ENCODE results near the gene USP34.

Gene USP34

GRCh38 chr2:61361068-61361467 is 109.8 kb downstream of the USP34 start:
- Histone ChIP-seq H3K14ac (ENCODE audit: low read length) (no peak overlapping the region), H3K79me1 (ENCODE audit: low read depth, low read length) (peaks cover 2% of the 10 kb centered on the region), H3K27ac (replicated peaks; ENCODE audit: low read length) (no peak overlapping the region), H3K18ac (ENCODE audit: low read length) (no peak overlapping the region), H3K27me3 (ENCODE audit: control insufficient read depth in 3 of 3, insufficient read depth in 3 of 3, low read depth in 1 of 3, low read length in 3 of 3) (no peaks in the 10 kb centered on the region), H2BK15ac (ENCODE audit: low read length) (no peak overlapping the region), H3K9ac (ENCODE audit: low read depth, low read length, poor library complexity) (no peak overlapping the region), H3K4me1 (ENCODE audit: control insufficient read depth in 2 of 2, insufficient read depth in 1 of 2, low read depth in 1 of 2, low read length in 2 of 2) (no peaks in the 10 kb centered on the region), H3K9me3 (replicated peaks in 1 of 2; ENCODE audit: control insufficient read depth in 2 of 2, insufficient read depth in 1 of 2, low read depth in 1 of 2, low read length in 2 of 2) (peaks cover 4 to 10% of the 10 kb centered on the region in 2 donors), H2BK120ac (ENCODE audit: low read depth, low read length) (no peak overlapping the region), H2BK5ac (ENCODE audit: low read length) (no peak overlapping the region), H3K36me3 (replicated peaks in 1 of 2; ENCODE audit: control insufficient read depth in 2 of 2, insufficient read depth in 2 of 2, low read length in 2 of 2) (peaks cover 5 to 30% of the 10 kb centered on the region in 2 donors), H4K91ac (ENCODE audit: low read depth, low read length, poor library complexity) (no peak overlapping the region), H2AK5ac (ENCODE audit: low read depth, low read length) (no peak overlapping the region), H2AFZ (ENCODE audit: low read length) (no peak overlapping the region), H3K23ac (ENCODE audit: low read depth, low read length, poor library complexity) (no peak overlapping the region), H3K4ac (ENCODE audit: low read length) (no peak overlapping the region), H3K4me2 (ENCODE audit: insufficient read depth, low read length, poor library complexity, severe bottlenecking) (no peak overlapping the region), H2BK12ac (ENCODE audit: low read length) (no peak overlapping the region), H3K4me3 (ENCODE audit: low read length in 2 of 2) (no peak overlapping the region), H4K8ac (ENCODE audit: low read depth, low read length) (no peak overlapping the region)
- no CpG with 5 or more reads among the region's 1 CpG for WGBS, 2 donors (ENCODE audit: extremely low coverage in 2 of 2, insufficient read length in 2 of 2, insufficient replicate concordance in 1 of 2)
- no peak for DNase-seq (ENCODE audit: low spot score)

GRCh38 chr2:61359058-61359457 is 111.8 kb downstream of the USP34 start:
- H3K14ac ChIP-seq (ENCODE audit: low read length), result no peak overlapping the region
- no peak overlapping the region for H4K91ac ChIP-seq (ENCODE audit: low read depth, low read length, poor library complexity)
- H2BK12ac ChIP-seq (ENCODE audit: low read length), result no peak overlapping the region
- peaks cover 2% of the 10 kb centered on the region for H3K79me1 ChIP-seq (ENCODE audit: low read depth, low read length)
- H3K4me1 ChIP-seq (ENCODE audit: control insufficient read depth in 2 of 2, insufficient read depth in 1 of 2, low read depth in 1 of 2, low read length in 2 of 2), result no peaks in the 10 kb centered on the region
- H3K9ac ChIP-seq (ENCODE audit: low read depth, low read length, poor library complexity), result no peak overlapping the region
- no peak overlapping the region for H3K18ac ChIP-seq (ENCODE audit: low read length)
- H3K27me3 ChIP-seq (ENCODE audit: control insufficient read depth in 3 of 3, insufficient read depth in 3 of 3, low read depth in 1 of 3, low read length in 3 of 3), result no peaks in the 10 kb centered on the region
- no peak for DNase-seq (ENCODE audit: low spot score)
- H4K8ac ChIP-seq (ENCODE audit: low read depth, low read length), result no peak overlapping the region
- H2BK5ac ChIP-seq (ENCODE audit: low read length), result no peak overlapping the region
- H2BK15ac ChIP-seq (ENCODE audit: low read length), result no peak overlapping the region
- no peak overlapping the region for H3K4me2 ChIP-seq (ENCODE audit: insufficient read depth, low read length, poor library complexity, severe bottlenecking)
- no peak overlapping the region for H3K27ac ChIP-seq (replicated peaks; ENCODE audit: low read length)
- no peak overlapping the region for H3K4ac ChIP-seq (ENCODE audit: low read length)
- peaks cover 4 to 22% of the 10 kb centered on the region in 2 donors for H3K36me3 ChIP-seq (replicated peaks in 1 of 2; ENCODE audit: control insufficient read depth in 2 of 2, insufficient read depth in 2 of 2, low read length in 2 of 2)
- H3K23ac ChIP-seq (ENCODE audit: low read depth, low read length, poor library complexity), result no peak overlapping the region
- peaks cover 10 to 20% of the 10 kb centered on the region in 2 donors for H3K9me3 ChIP-seq (replicated peaks in 1 of 2; ENCODE audit: control insufficient read depth in 2 of 2, insufficient read depth in 1 of 2, low read depth in 1 of 2, low read length in 2 of 2)
- no peak overlapping the region for H2BK120ac ChIP-seq (ENCODE audit: low read depth, low read length)
- H3K4me3 ChIP-seq (ENCODE audit: low read length in 2 of 2), result no peak overlapping the region
- no peak overlapping the region for H2AFZ ChIP-seq (ENCODE audit: low read length)
- H2AK5ac ChIP-seq (ENCODE audit: low read depth, low read length), result no peak overlapping the region

DNA sequence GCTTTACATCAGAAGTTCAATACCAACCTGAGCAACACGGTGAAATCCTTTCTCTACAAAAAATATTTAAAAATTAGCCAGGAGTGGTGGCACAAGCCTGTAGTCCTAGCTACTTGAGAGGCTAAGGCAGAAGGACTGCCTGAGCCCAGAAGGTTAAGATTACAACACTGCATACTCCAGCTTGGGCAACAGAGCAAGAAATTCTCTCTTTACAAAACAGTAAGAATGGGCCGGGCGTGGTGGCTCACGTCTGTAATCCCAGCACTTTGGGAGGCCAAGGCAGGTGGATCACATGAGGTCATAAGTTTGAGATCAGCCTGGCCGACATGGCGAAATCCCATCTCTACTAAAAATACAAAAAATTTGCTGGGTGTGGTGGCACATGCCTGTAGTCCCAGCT is 113.2 kb downstream of the USP34 start:
- Histone ChIP-seq H3K27ac (replicated peaks; ENCODE audit: low read length) (no peak overlapping the region), H3K4me1 (ENCODE audit: control insufficient read depth in 2 of 2, insufficient read depth in 1 of 2, low read depth in 1 of 2, low read length in 2 of 2) (no peaks in the 10 kb centered on the region), H3K79me1 (ENCODE audit: low read depth, low read length) (no peaks in the 10 kb centered on the region), H3K4ac (ENCODE audit: low read length) (no peak overlapping the region), H2BK15ac (ENCODE audit: low read length) (no peak overlapping the region), H3K4me3 (ENCODE audit: low read length in 2 of 2) (no peak overlapping the region), H3K9ac (ENCODE audit: low read depth, low read length, poor library complexity) (no peak overlapping the region), H2BK5ac (ENCODE audit: low read length) (no peak overlapping the region), H3K18ac (ENCODE audit: low read length) (no peak overlapping the region), H2AFZ (ENCODE audit: low read length) (no peak overlapping the region), H4K91ac (ENCODE audit: low read depth, low read length, poor library complexity) (no peak overlapping the region), H3K23ac (ENCODE audit: low read depth, low read length, poor library complexity) (no peak overlapping the region), H4K8ac (ENCODE audit: low read depth, low read length) (no peak overlapping the region), H3K9me3 (replicated peaks in 1 of 2; ENCODE audit: control insufficient read depth in 2 of 2, insufficient read depth in 1 of 2, low read depth in 1 of 2, low read length in 2 of 2) (peaks cover 11 to 27% of the 10 kb centered on the region in 2 donors), H2AK5ac (ENCODE audit: low read depth, low read length) (no peak overlapping the region), H2BK120ac (ENCODE audit: low read depth, low read length) (no peak overlapping the region), H3K14ac (ENCODE audit: low read length) (no peak overlapping the region), H3K36me3 (replicated peaks in 1 of 2; ENCODE audit: control insufficient read depth in 2 of 2, insufficient read depth in 2 of 2, low read length in 2 of 2) (peaks cover 2 to 20% of the 10 kb centered on the region in 2 donors), H2BK12ac (ENCODE audit: low read length) (no peak overlapping the region), H3K27me3 (ENCODE audit: control insufficient read depth in 3 of 3, insufficient read depth in 3 of 3, low read depth in 1 of 3, low read length in 3 of 3) (no peaks in the 10 kb centered on the region), H3K4me2 (ENCODE audit: insufficient read depth, low read length, poor library complexity, severe bottlenecking) (no peak overlapping the region)
- no CpG with 5 or more reads among the region's 6 CpGs for WGBS, 2 donors (ENCODE audit: extremely low coverage in 2 of 2, insufficient read length in 2 of 2, insufficient replicate concordance in 1 of 2)
- no peak for DNase-seq (ENCODE audit: low spot score)

- Histone ChIP-seq H4K8ac (ENCODE audit: low read depth, low read length) (no peak overlapping the region), H3K4me1 (ENCODE audit: control insufficient read depth in 2 of 2, insufficient read depth in 1 of 2, low read depth in 1 of 2, low read length in 2 of 2) (no peaks in the 10 kb centered on the region), H3K4me2 (ENCODE audit: insufficient read depth, low read length, poor library complexity, severe bottlenecking) (no peak overlapping the region), H3K18ac (ENCODE audit: low read length) (no peak overlapping the region), H3K14ac (ENCODE audit: low read length) (no peak overlapping the region), H3K27me3 (ENCODE audit: control insufficient read depth in 3 of 3, insufficient read depth in 3 of 3, low read depth in 1 of 3, low read length in 3 of 3) (no peaks in the 10 kb centered on the region), H2AK5ac (ENCODE audit: low read depth, low read length) (no peak overlapping the region), H3K4ac (ENCODE audit: low read length) (no peak overlapping the region), H2BK5ac (ENCODE audit: low read length) (no peak overlapping the region), H2BK120ac (ENCODE audit: low read depth, low read length) (no peak overlapping the region), H3K36me3 (replicated peaks in 1 of 2; ENCODE audit: control insufficient read depth in 2 of 2, insufficient read depth in 2 of 2, low read length in 2 of 2) (peaks cover 2 to 16% of the 10 kb centered on the region in 2 donors), H3K27ac (replicated peaks; ENCODE audit: low read length) (no peak overlapping the region), H3K79me1 (ENCODE audit: low read depth, low read length) (no peaks in the 10 kb centered on the region), H2BK15ac (ENCODE audit: low read length) (no peak overlapping the region), H3K23ac (ENCODE audit: low read depth, low read length, poor library complexity) (no peak overlapping the region), H2BK12ac (ENCODE audit: low read length) (no peak overlapping the region), H4K91ac (ENCODE audit: low read depth, low read length, poor library complexity) (no peak overlapping the region), H3K9ac (ENCODE audit: low read depth, low read length, poor library complexity) (no peak overlapping the region), H3K9me3 (replicated peaks in 1 of 2; ENCODE audit: control insufficient read depth in 2 of 2, insufficient read depth in 1 of 2, low read depth in 1 of 2, low read length in 2 of 2) (peaks cover 11 to 24% of the 10 kb centered on the region in 2 donors), H2AFZ (ENCODE audit: low read length) (no peak overlapping the region), H3K4me3 (ENCODE audit: low read length in 2 of 2) (no peak overlapping the region)
- WGBS, 2 donors (ENCODE audit: extremely low coverage in 2 of 2, insufficient read length in 2 of 2, insufficient replicate concordance in 1 of 2), result no CpG with 5 or more reads among the region's 1 CpG
- no peak for DNase-seq (ENCODE audit: low spot score)
Measured at GRCh38 chr2:61356958-61357350, 113.9 kb downstream of the USP34 start.

All from neuronal stem cell (in vitro differentiated cells).